ENCODE data around the gene ETV6. TPM values are rescaled to one million over a fixed set of nuclear protein-coding genes. Genes with fewer than 3 reads are reported as not detected.

ETV6 gene
- total and polyA plus RNA-seq, 2 of the 8 experiments (the other 6 are each of a cell fraction or from before 2014, with no cell fraction given), result 5.5 to 23.9 TPM

DNA sequence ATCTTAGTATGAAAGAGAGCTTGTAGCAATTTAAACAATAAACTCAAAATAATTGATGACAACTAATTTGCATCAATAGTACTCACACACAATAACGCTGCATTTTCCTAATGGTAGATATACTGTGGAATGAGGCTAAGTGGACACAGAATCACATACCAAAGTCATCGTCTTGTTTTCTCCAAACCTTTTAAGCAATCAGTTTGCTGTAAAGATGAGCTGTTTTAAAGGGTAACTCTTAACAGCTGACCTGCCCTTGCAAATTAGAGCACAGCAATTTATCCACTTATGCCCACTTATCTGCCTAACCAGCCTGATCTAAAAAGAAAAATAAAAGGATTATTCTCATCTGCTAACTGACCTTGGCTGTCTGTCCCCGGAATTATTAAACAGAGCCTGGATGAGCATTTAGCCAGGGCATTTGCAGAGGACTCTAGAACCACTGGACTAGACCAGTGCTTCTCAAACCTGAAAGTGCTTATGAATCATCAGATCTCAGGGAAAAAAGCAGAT lies 247.0 kb downstream of the ETV6 start:
- POLR2A ChIA-PET (ENCODE audit: partially characterized antibody), result no interaction called here
- CTCF ChIA-PET (ENCODE audit: partially characterized antibody), result interaction anchor here (0.8 to 1.0 kb wide), 2 partner anchors 141 to 162 kb away, joined by 3 read pairs; no protein-coding TSS in a partner anchor
- H3K23ac ChIP-seq (ENCODE audit: insufficient read length), result no peak overlapping the region
- no peaks in the 10 kb centered on the region for H3K23me2 ChIP-seq (ENCODE audit: low read depth, low read length)
- H3K9me3 ChIP-seq (ENCODE audit: insufficient read depth in 2 of 2, low read depth in 1 of 2, low read length in 1 of 2), result no peaks in the 10 kb centered on the region
- H3K27me3 ChIP-seq (replicated peaks in 1 of 4; ENCODE audit: control insufficient read depth in 3 of 4, extremely low read depth in 1 of 4, insufficient read depth in 3 of 4, low read length in 3 of 4), result no peaks in the 10 kb centered on the region
- H2BK5ac ChIP-seq (ENCODE audit: low read depth, low read length), result no peak overlapping the region
- no peak for DNase-seq (ENCODE audit: low read depth in 1 of 2, low spot score in 2 of 2)
- no peak overlapping the region for H3K27ac ChIP-seq (ENCODE audit: low read depth, low read length)
- 89% methylated on average over 3 of the region's 3 CpGs; no CpG with 5 or more reads in 1 of the 2 experiments for WGBS, 2 experiments (ENCODE audit: extremely low coverage in 1 of 2, insufficient coverage in 1 of 2, insufficient read length in 1 of 2, insufficient replicate concordance in 2 of 2, low coverage in 1 of 2, low lambda C conversion rate in 2 of 2, missing lambda C conversion rate in 1 of 2)
- H2AFZ ChIP-seq (ENCODE audit: low read length), result no peak overlapping the region
- H3K4me1 ChIP-seq (replicated peaks in 1 of 4; ENCODE audit: control insufficient read depth in 3 of 4, insufficient read depth in 4 of 4, low read length in 3 of 4), result peaks cover 0 to 3% (median 0%) of the 10 kb centered on the region in 4 experiments; a peak in 2 of 7 replicates
- H2AK5ac ChIP-seq (ENCODE audit: low read depth, low read length), result no peak overlapping the region
- H3K4me3 ChIP-seq (ENCODE audit: extremely low read depth in 1 of 4, insufficient read depth in 2 of 4, low read depth in 3 of 4, low read length in 4 of 4), result no peak overlapping the region
- no peak overlapping the region for H3K18ac ChIP-seq (ENCODE audit: extremely low read depth, low read length)
- H3K56ac ChIP-seq (replicated peaks; ENCODE audit: insufficient read length, low read depth, low read length), result no peak overlapping the region
- no peak overlapping the region for H3K4me2 ChIP-seq (ENCODE audit: insufficient read depth in 1 of 2, low read depth in 2 of 2, low read length in 2 of 2)
- no peaks in the 10 kb centered on the region for H3K79me1 ChIP-seq (ENCODE audit: low read depth, low read length)
- H2BK20ac ChIP-seq (ENCODE audit: low read length), result no peak overlapping the region
- H2BK15ac ChIP-seq (ENCODE audit: low read length), result no peak overlapping the region
- H4K8ac ChIP-seq (ENCODE audit: extremely low read depth, insufficient read depth, low read length), result no peak overlapping the region
- H3K9ac ChIP-seq (replicated peaks in 1 of 4; ENCODE audit: extremely low read depth in 1 of 4, low read depth in 3 of 4, low read length in 3 of 4), result no peak overlapping the region
- H2BK12ac ChIP-seq (ENCODE audit: low read depth, low read length), result no peak overlapping the region
- H4K91ac ChIP-seq (replicated peaks; ENCODE audit: insufficient read length, low read length), result no peak overlapping the region
- H3K79me2 ChIP-seq (ENCODE audit: control insufficient read depth in 1 of 2, insufficient read depth in 2 of 2, low read length in 2 of 2), result no peaks in the 10 kb centered on the region
- H3K14ac ChIP-seq (ENCODE audit: insufficient read length), result no peak overlapping the region
- H3K4ac ChIP-seq (replicated peaks; ENCODE audit: insufficient read length, low read depth, low read length), result no peak overlapping the region
- H4K20me1 ChIP-seq (replicated peaks in 1 of 2; ENCODE audit: control insufficient read depth in 1 of 2, insufficient read depth in 2 of 2, low read length in 2 of 2), result no peaks in the 10 kb centered on the region
- TF ChIP-seq BRCA1 (IDR thresholded peaks at IDR 0.05; ENCODE audit: low read depth, low read length) (no peak), ASH2L (IDR thresholded peaks at IDR 0.05; ENCODE audit: low read length) (no peak), FOSL1 (IDR thresholded peaks at IDR 0.05; ENCODE audit: insufficient read depth, low read depth, low read length) (no peak)
- no peak overlapping the region for H2BK120ac ChIP-seq (replicated peaks; ENCODE audit: low read depth, low read length)
- no peaks in the 10 kb centered on the region; a peak in 1 of 8 replicates for H3K36me3 ChIP-seq (ENCODE audit: control insufficient read depth in 2 of 4, insufficient read depth in 4 of 4, low read length in 3 of 4)
- FAIRE-seq, result no peak
- no peak overlapping the region for H4K5ac ChIP-seq (ENCODE audit: insufficient read length, low read depth, low read length)

Measured in H1 (cell line).